ENCODE measurements around the gene MCTP1. TPM values are rescaled to one million over a fixed set of nuclear protein-coding genes. Genes with fewer than 3 reads are reported as not detected.

Gene MCTP1
- total and polyA plus RNA-seq, 9 of the 15 experiments (the other 6 are each of a cell fraction or from before 2014, with no cell fraction given) = 0.04 to 0.93 (median 0.06) TPM; not detected in 4

DNA sequence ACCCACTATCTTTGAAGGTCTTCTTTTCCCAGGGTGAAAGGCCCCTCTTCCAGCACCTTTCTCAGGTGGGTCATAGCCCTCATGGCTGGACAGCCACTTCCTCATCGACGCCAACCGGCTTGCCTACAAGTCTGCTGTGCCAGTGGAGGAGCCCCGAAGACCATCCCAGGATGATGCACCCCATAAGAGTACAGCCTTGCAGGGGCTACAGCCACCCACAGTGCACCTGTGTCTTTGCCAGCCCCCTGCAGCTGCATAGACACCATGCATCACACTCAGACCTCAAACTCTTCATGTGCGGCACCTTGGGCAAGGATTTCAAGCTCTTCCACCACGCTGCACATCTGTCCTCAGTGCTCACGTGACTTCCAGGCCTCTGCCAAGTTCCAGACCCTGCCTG lies 493.1 kb downstream of the MCTP1 start (continued):
- TF ChIP-seq CHD7 (IDR thresholded peaks at IDR 0.05; ENCODE audit: low read depth, low read length) (no peak), ERF (CRISPR knock-in tag; IDR thresholded peaks at IDR 0.05) (no peak), ZBTB8A (IDR thresholded peaks at IDR 0.05; ENCODE audit: partially characterized antibody) (no peak), HNRNPLL (IDR thresholded peaks at IDR 0.05; ENCODE audit: low read depth, low read length, poor library complexity, severe bottlenecking) (no peak), ZC3H11A (IDR thresholded peaks at IDR 0.05; ENCODE audit: low read depth, low read length) (no peak), MAFK (IDR thresholded peaks at IDR 0.05; ENCODE audit: low read length) (no peak), CEBPZ (IDR thresholded peaks at IDR 0.05; ENCODE audit: borderline replicate concordance, low read depth, low read length) (no peak), ZFP30 (CRISPR knock-in tag; IDR thresholded peaks at IDR 0.05; ENCODE audit: borderline replicate concordance) (no peak)
- TF ChIP-seq, protein P1, sequence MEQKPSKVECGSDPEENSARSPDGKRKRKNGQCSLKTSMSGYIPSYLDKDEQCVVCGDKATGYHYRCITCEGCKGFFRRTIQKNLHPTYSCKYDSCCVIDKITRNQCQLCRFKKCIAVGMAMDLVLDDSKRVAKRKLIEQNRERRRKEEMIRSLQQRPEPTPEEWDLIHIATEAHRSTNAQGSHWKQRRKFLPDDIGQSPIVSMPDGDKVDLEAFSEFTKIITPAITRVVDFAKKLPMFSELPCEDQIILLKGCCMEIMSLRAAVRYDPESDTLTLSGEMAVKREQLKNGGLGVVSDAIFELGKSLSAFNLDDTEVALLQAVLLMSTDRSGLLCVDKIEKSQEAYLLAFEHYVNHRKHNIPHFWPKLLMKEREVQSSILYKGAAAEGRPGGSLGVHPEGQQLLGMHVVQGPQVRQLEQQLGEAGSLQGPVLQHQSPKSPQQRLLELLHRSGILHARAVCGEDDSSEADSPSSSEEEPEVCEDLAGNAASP (IDR thresholded peaks at IDR 0.05) = no peak
- TF ChIP-seq, protein P2, sequence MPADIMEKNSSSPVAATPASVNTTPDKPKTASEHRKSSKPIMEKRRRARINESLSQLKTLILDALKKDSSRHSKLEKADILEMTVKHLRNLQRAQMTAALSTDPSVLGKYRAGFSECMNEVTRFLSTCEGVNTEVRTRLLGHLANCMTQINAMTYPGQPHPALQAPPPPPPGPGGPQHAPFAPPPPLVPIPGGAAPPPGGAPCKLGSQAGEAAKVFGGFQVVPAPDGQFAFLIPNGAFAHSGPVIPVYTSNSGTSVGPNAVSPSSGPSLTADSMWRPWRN (IDR thresholded peaks at IDR 0.05; ENCODE audit: low read depth) = no peak
